Hepatocyte (in vitro differentiated cells): ENCODE data around the gene MYBPC2. TPM values are rescaled to one million over a fixed set of nuclear protein-coding genes. Genes with fewer than 3 reads are reported as not detected.

Experiments
- DNase-seq: peaks from one replicate; pipeline ENCODE4 v3.0.0-alpha.2; 2016; ENCODE audit warnings: low spot score
- H2AFZ ChIP-seq: fragments of 200-600 bp; sonication (generic); 2 replicates; pipeline ENCODE4 v1.6.0; 2016; ENCODE audit warnings: antibody characterized with exemption, mild to moderate bottlenecking
- H3K27ac ChIP-seq: fragments of 200-600 bp; sonication (generic); 2 replicates; pipeline ENCODE4 v1.5.1; 2016; ENCODE audit warnings: mild to moderate bottlenecking
- H3K27me3 ChIP-seq: fragments of 200-600 bp; sonication (generic); 2 replicates; pipeline ENCODE4 v1.6.1; 2016
- H3K36me3 ChIP-seq: fragments of 200-600 bp; sonication (generic); replicated peaks from 2 replicates; pipeline ENCODE4 v1.5.1; 2016; ENCODE audit warnings: low read depth; ENCODE audit not compliant: insufficient read depth
- H3K4me1 ChIP-seq: fragments of 200-600 bp; sonication (generic); 2 replicates; pipeline ENCODE4 v1.5.1; 2016; ENCODE audit warnings: mild to moderate bottlenecking, moderate library complexity; ENCODE audit not compliant: insufficient read depth
- H3K4me2 ChIP-seq: fragments of 200-600 bp; sonication (generic); 2 replicates; pipeline ENCODE4 v1.6.0; 2016
- H3K4me3 ChIP-seq: fragments of 200-600 bp; sonication (generic); 2 replicates; pipeline ENCODE4 v1.5.1; 2016; ENCODE audit warnings: mild to moderate bottlenecking
- H3K79me2 ChIP-seq: fragments of 200-600 bp; sonication (generic); 2 replicates; pipeline ENCODE4 v1.6.0; 2017; ENCODE audit warnings: mild to moderate bottlenecking
- H3K9me2 ChIP-seq: fragments of 200-600 bp; sonication (generic); replicated peaks from 2 replicates; pipeline ENCODE4 v1.6.0; 2017; ENCODE audit warnings: mild to moderate bottlenecking; ENCODE audit not compliant: insufficient read depth
- H3K9me3 ChIP-seq: fragments of 200-600 bp; sonication (generic); 2 replicates; pipeline ENCODE4 v1.5.1; 2016; ENCODE audit warnings: low read depth, mild to moderate bottlenecking
- H4K20me1 ChIP-seq: fragments of 200-600 bp; sonication (generic); 2 replicates; pipeline ENCODE4 v1.6.0; 2016; ENCODE audit warnings: mild to moderate bottlenecking; ENCODE audit not compliant: insufficient read depth, poor library complexity, severe bottlenecking
- CTCF ChIP-seq: fragments of 200-600 bp; sonication (generic); IDR thresholded peaks from 2 replicates; pipeline ENCODE4 v1.5.1; 2016; ENCODE audit warnings: antibody characterized with exemption, mild to moderate bottlenecking; ENCODE audit not compliant: poor library complexity
- EZH2 ChIP-seq: fragments of 200-600 bp; sonication (generic); IDR thresholded peaks from 2 replicates; pipeline ENCODE4 v1.6.1; 2016; ENCODE audit warnings: antibody characterized with exemption, mild to moderate bottlenecking, borderline replicate concordance
- EZH2phosphoT487 ChIP-seq: fragments of 200-600 bp; sonication (generic); IDR thresholded peaks from one replicate; pipeline ENCODE4 v1.6.1; 2018; ENCODE audit warnings: antibody characterized with exemption, mild to moderate bottlenecking, low read depth, moderate library complexity; ENCODE audit not compliant: unreplicated experiment, severe bottlenecking
- WGBS: methylation state at CpG from one replicate; pipeline ENCODE4 v1.1.6; 2016; ENCODE audit warnings: low lambda C conversion rate; ENCODE audit errors: missing lambda C conversion rate; 5-methylcytosine and 5-hydroxymethylcytosine counted together
- polyA plus RNA-seq: library from polyadenylated mRNA; unstranded; fragments of >200 nt; fragmentation: Nextera tagmentation; extraction: Ambion mirVana; gene quantifications from 2 replicates; pipeline ENCODE4 v1.2.1, GENCODE V29; 2016
- total RNA-seq: library from RNA; depleted of rRNA; stranded (reverse); fragments of >200 nt; gene quantifications from 2 replicates; pipeline ENCODE4 v1.2.3, GENCODE V29; 2014

Gene MYBPC2
- total and polyA plus RNA-seq, 2 experiments from 2014 or later, result 0.07 TPM; not detected in 1

GRCh38 chr19:50513746-50514345 lies 81.2 kb downstream of the MYBPC2 start, which contains the start of gene ASPDH:
ASPDH (minus strand) TSS chr19:50513913; CDS start chr19:50513823, 90 bp downstream.
- H4K20me1 ChIP-seq, result no peaks in the 10 kb centered on the region
- 71% methylated on average over 15 of the region's 22 CpGs for WGBS
- H3K4me2 ChIP-seq, result no peak within 1 kb of the TSS
- peaks cover 5% of the 10 kb centered on the region for H3K4me1 ChIP-seq
- no peaks in the 10 kb centered on the region for H3K9me2 ChIP-seq
- peak; percentile 20 for DNase-seq
- H3K27me3 ChIP-seq, result no peaks in the 10 kb centered on the region
- no peak for TF ChIP-seq EZH2phosphoT487
- no peak for TF ChIP-seq EZH2
- TF ChIP-seq CTCF, result no peak
- no peaks in the 10 kb centered on the region for H3K9me3 ChIP-seq
- no peaks in the 10 kb centered on the region for H3K79me2 ChIP-seq
- no peak within 1 kb of the TSS for H3K27ac ChIP-seq
- no peak within 1 kb of the TSS for H2AFZ ChIP-seq
- H3K4me3 ChIP-seq, result no peak within 1 kb of the TSS
- H3K36me3 ChIP-seq, result no peaks in the 10 kb centered on the region

- no peak for DNase-seq
- H3K9me3 ChIP-seq, result no peaks in the 10 kb centered on the region
- TF ChIP-seq EZH2phosphoT487, result no peak
- TF ChIP-seq CTCF, result no peak
- no peak for TF ChIP-seq EZH2
- H3K9me2 ChIP-seq, result no peaks in the 10 kb centered on the region
- H3K4me1 ChIP-seq, result peaks cover 5% of the 10 kb centered on the region
- 78% methylated on average over 31 of the region's 38 CpGs for WGBS
- no peaks in the 10 kb centered on the region for H3K27me3 ChIP-seq
- no peaks in the 10 kb centered on the region for H3K79me2 ChIP-seq
- no peak overlapping the region for H3K4me3 ChIP-seq
- H4K20me1 ChIP-seq, result no peaks in the 10 kb centered on the region
- H3K27ac ChIP-seq, result no peak overlapping the region
- no peak overlapping the region for H3K4me2 ChIP-seq
- no peak overlapping the region for H2AFZ ChIP-seq
- no peaks in the 10 kb centered on the region for H3K36me3 ChIP-seq
Observed at GRCh38 chr19:50514346-50515167, 81.9 kb downstream of the MYBPC2 start.

- H3K79me2 ChIP-seq, result no peaks in the 10 kb centered on the region
- no peak for DNase-seq
- H3K27ac ChIP-seq, result no peak overlapping the region
- no peaks in the 10 kb centered on the region for H3K27me3 ChIP-seq
- H3K4me3 ChIP-seq, result no peak overlapping the region
- no peaks in the 10 kb centered on the region for H3K9me2 ChIP-seq
- H3K36me3 ChIP-seq, result no peaks in the 10 kb centered on the region
- H4K20me1 ChIP-seq, result no peaks in the 10 kb centered on the region
- H2AFZ ChIP-seq, result no peak overlapping the region
- peaks cover 3% of the 10 kb centered on the region for H3K4me1 ChIP-seq
- H3K9me3 ChIP-seq, result no peaks in the 10 kb centered on the region
- TF ChIP-seq EZH2 (no peak), CTCF (no peak), EZH2phosphoT487 (no peak)
- WGBS, result 56% methylated on average over 2 of the region's 11 CpGs
- H3K4me2 ChIP-seq, result no peak overlapping the region
Observed at GRCh38 chr19:50515168-50515561, 82.5 kb downstream of the MYBPC2 start.

Other genes with a start within 250 kb of the MYBPC2 start
- 48.9 and 64.4 TPM in 2 replicates for gene MYH14, start 229.3 kb upstream of the MYBPC2 start, total RNA-seq
- gene MYH14, start 229.3 kb upstream of the MYBPC2 start, polyA plus RNA-seq, result 31.7 and 40.9 TPM in 2 replicates
- 0.24 and 0.40 TPM in 2 replicates for gene KCNC3, start 103.5 kb upstream of the MYBPC2 start, total RNA-seq
- 1.5 and 1.6 TPM in 2 replicates for gene KCNC3, start 103.5 kb upstream of the MYBPC2 start, polyA plus RNA-seq
- gene NAPSA, start 67.3 kb upstream of the MYBPC2 start, total RNA-seq, result 7.3 and 12.4 TPM in 2 replicates
- 2.7 and 12.1 TPM in 2 replicates for gene NAPSA, start 67.3 kb upstream of the MYBPC2 start, polyA plus RNA-seq
- gene NR1H2, start 56.4 kb upstream of the MYBPC2 start, total RNA-seq, result 41.4 and 53.2 TPM in 2 replicates
- 55.9 and 62.9 TPM in 2 replicates for gene NR1H2, start 56.4 kb upstream of the MYBPC2 start, polyA plus RNA-seq
- gene POLD1, start 48.5 kb upstream of the MYBPC2 start, total RNA-seq, result 13.6 and 18.2 TPM in 2 replicates
- 32.6 and 40.4 TPM in 2 replicates for gene POLD1, start 48.5 kb upstream of the MYBPC2 start, polyA plus RNA-seq
- gene SPIB, start 14.0 kb upstream of the MYBPC2 start, total RNA-seq, result 2.8 TPM in 2 replicates
- 0.63 and 1.7 TPM in 2 replicates for gene SPIB, start 14.0 kb upstream of the MYBPC2 start, polyA plus RNA-seq
- gene EMC10, start 43.6 kb downstream of the MYBPC2 start, total RNA-seq, result 147 and 160 TPM in 2 replicates
- 31.3 and 35.6 TPM in 2 replicates for gene EMC10, start 43.6 kb downstream of the MYBPC2 start, polyA plus RNA-seq
- 2.7 and 5.0 TPM in 2 replicates for gene GARIN5A, start 44.0 kb downstream of the MYBPC2 start, total RNA-seq
- gene GARIN5A, start 44.0 kb downstream of the MYBPC2 start, polyA plus RNA-seq, result 10.4 and 11.5 TPM in 2 replicates
- 19.0 and 28.1 TPM in 2 replicates for gene JOSD2, start 78.3 kb downstream of the MYBPC2 start, total RNA-seq
- 81.8 and 82.9 TPM in 2 replicates for gene JOSD2, start 78.3 kb downstream of the MYBPC2 start, polyA plus RNA-seq
- gene ASPDH, start 81.0 kb downstream of the MYBPC2 start, total RNA-seq, result 9.0 and 9.2 TPM in 2 replicates
- gene ASPDH, start 81.0 kb downstream of the MYBPC2 start, polyA plus RNA-seq, result 5.2 and 7.4 TPM in 2 replicates
- 6.0 and 7.7 TPM in 2 replicates for gene LRRC4B, start 135.5 kb downstream of the MYBPC2 start, total RNA-seq
- 1.8 and 2.1 TPM in 2 replicates for gene LRRC4B, start 135.5 kb downstream of the MYBPC2 start, polyA plus RNA-seq
- gene SYT3, start 207.0 kb downstream of the MYBPC2 start, total RNA-seq, result 0.48 and 1.5 TPM in 2 replicates
- 2.2 and 4.3 TPM in 2 replicates for gene SYT3, start 207.0 kb downstream of the MYBPC2 start, polyA plus RNA-seq
- gene C19orf81, start 216.6 kb downstream of the MYBPC2 start, total RNA-seq, result 2.2 and 4.1 TPM in 2 replicates
- gene C19orf81, start 216.6 kb downstream of the MYBPC2 start, polyA plus RNA-seq, result 12.4 and 14.7 TPM in 2 replicates